ENCODE data around the gene KCNAB3. TPM values are rescaled to one million over a fixed set of nuclear protein-coding genes. Genes with fewer than 3 reads are reported as not detected.
A peak's percentile ranks its signal among the peaks of the same experiment; 100 is the strongest.

The KCNAB3 gene
- total and polyA plus RNA-seq, 11 donors: 0.19 to 1.7 (median 0.38) TPM; not detected in 2

DNA sequence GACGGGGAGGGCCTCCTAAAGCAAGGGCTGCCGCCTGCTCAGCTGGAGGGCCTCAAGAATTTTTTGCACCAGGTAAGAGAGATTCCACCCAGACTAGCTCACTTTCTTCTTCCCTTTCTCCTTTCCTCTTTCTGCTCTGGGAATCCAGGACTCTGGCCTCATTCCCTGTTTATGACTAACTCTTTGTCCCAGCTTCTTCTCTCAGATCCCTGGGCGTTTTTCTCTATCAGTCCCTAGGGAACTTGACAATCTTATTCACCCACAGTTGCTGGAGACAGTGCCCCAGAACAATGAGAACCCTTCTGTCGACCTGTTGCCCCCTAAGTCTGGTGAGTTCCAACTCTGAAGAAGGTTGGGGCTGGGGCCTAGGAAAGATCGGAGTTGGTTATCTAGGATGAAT, 18.0 kb upstream of the KCNAB3 start:
- H3K27ac ChIP-seq: no peak overlapping the region
- DNase-seq (no peak), ATAC-seq (no peak)
- no peaks in the 10 kb centered on the region for H3K9me3 ChIP-seq
- TF ChIP-seq, protein P1, sequence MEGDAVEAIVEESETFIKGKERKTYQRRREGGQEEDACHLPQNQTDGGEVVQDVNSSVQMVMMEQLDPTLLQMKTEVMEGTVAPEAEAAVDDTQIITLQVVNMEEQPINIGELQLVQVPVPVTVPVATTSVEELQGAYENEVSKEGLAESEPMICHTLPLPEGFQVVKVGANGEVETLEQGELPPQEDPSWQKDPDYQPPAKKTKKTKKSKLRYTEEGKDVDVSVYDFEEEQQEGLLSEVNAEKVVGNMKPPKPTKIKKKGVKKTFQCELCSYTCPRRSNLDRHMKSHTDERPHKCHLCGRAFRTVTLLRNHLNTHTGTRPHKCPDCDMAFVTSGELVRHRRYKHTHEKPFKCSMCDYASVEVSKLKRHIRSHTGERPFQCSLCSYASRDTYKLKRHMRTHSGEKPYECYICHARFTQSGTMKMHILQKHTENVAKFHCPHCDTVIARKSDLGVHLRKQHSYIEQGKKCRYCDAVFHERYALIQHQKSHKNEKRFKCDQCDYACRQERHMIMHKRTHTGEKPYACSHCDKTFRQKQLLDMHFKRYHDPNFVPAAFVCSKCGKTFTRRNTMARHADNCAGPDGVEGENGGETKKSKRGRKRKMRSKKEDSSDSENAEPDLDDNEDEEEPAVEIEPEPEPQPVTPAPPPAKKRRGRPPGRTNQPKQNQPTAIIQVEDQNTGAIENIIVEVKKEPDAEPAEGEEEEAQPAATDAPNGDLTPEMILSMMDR (IDR thresholded peaks at IDR 0.05): no peak
- TF ChIP-seq POLR2A (IDR thresholded peaks at IDR 0.05): no peak
- intact Hi-C loops (cut with DNase I): no loop called here
- 80 to 88% (median 84%) methylated on average over 5 of the region's 5 CpGs for WGBS, 4 donors
- no peaks in the 10 kb centered on the region for H3K4me1 ChIP-seq
- H3K36me3 ChIP-seq: peaks cover 4 to 76% (median 71%) of the 10 kb centered on the region in 9 donors
- H3K4me3 ChIP-seq: no peak overlapping the region
- no peaks in the 10 kb centered on the region for H3K27me3 ChIP-seq

DNA sequence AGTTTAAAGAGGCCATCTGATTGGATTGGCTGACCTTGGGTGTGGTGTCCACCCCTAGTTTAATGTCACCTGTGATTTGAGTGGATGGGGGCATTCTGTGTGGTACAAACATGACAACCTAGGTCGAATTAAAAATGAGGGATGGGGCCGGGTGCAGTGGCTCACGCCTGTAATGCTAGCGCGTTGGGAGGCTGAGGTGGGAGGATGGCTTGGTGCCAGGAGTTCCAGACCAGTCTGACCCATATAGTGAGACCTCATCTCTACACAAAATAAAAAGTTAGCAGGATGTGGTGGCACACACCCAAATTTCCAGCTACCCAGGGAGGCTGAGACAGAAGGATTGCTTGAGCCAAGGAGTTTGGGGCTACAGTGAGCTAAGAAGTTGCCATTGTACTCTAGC, 16.8 kb upstream of the KCNAB3 start:
- intact Hi-C loops (cut with DNase I): no loop called here
- Histone ChIP-seq H3K4me3 (no peak overlapping the region), H3K9me3 (no peaks in the 10 kb centered on the region), H3K27ac (no peak overlapping the region), H3K36me3 (peaks cover 4 to 87% (median 73%) of the 10 kb centered on the region in 9 donors), H3K27me3 (no peaks in the 10 kb centered on the region), H3K4me1 (no peaks in the 10 kb centered on the region)
- DNase-seq (no peak), ATAC-seq (no peak)
- 67 to 92% (median 84%) methylated on average over 5 of the region's 5 CpGs for WGBS, 4 donors
- TF ChIP-seq POLR2A (IDR thresholded peaks at IDR 0.05): no peak
- TF ChIP-seq, protein P1 (IDR thresholded peaks at IDR 0.05): no peak

DNA sequence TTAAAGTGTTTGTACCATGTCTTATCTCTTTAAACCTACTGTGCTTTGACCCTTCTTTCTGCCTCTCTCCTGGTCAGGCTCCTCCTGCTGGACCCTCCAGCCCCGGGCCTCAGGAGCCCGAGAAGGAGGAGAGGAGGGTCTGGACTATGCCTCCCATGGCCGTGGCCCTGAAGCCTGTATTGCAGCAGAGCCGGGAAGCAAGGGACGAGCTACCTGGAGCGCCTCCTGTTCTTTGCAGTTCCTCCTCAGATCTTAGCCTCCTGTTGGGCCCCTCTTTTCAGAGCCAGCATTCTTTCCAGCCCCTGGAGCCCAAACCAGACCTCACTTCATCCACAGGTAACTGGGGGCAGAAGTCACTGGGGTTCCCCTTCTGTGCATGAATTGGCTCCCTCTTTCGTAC, 16.0 kb upstream of the KCNAB3 start:
- Histone ChIP-seq H3K4me3 (no peak overlapping the region), H3K4me1 (no peaks in the 10 kb centered on the region), H3K9me3 (no peaks in the 10 kb centered on the region), H3K36me3 (peaks cover 4 to 95% (median 81%) of the 10 kb centered on the region in 9 donors), H3K27me3 (no peaks in the 10 kb centered on the region), H3K27ac (no peak overlapping the region)
- intact Hi-C loops (cut with DNase I): no loop called here
- 81 to 91% (median 89%) methylated on average over 7 of the region's 7 CpGs for WGBS, 4 donors
- TF ChIP-seq, protein P1 (IDR thresholded peaks at IDR 0.05): no peak
- TF ChIP-seq POLR2A (IDR thresholded peaks at IDR 0.05): no peak
- DNase-seq (no peak), ATAC-seq (no peak)

DNA sequence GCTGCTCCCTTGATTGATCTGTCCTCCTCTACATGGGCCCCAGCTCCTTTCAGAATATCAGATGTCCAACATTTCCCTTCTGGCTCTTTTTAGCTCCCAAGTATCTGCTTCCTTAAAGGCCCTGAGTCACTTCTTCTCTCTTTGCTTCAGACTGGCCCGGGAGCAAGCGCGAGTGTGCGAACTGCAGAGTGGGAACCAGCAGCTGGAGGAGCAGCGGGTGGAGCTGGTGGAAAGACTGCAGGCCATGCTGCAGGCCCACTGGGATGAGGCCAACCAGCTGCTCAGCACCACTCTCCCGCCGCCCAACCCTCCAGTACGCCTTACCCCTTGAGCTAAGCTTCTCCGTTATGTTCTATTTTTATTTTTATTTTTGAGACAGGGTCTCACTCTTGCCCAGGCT, 14.7 kb upstream of the KCNAB3 start:
- H3K4me3 ChIP-seq: no peak overlapping the region
- H3K27me3 ChIP-seq: no peaks in the 10 kb centered on the region
- WGBS, 4 donors: 90 to 98% (median 93%) methylated on average over 9 of the region's 9 CpGs
- H3K36me3 ChIP-seq: peaks cover 4 to 96% (median 85%) of the 10 kb centered on the region in 9 donors
- intact Hi-C loops (cut with DNase I): no loop called here
- TF ChIP-seq, protein P1 (IDR thresholded peaks at IDR 0.05): no peak
- no peak for TF ChIP-seq POLR2A (IDR thresholded peaks at IDR 0.05)
- no peak overlapping the region for H3K27ac ChIP-seq
- H3K4me1 ChIP-seq: no peaks in the 10 kb centered on the region
- no peaks in the 10 kb centered on the region for H3K9me3 ChIP-seq
- DNase-seq (peak in 1 of 5 donors; percentile 36), ATAC-seq (no peak)
